SK-N-MC (cell line): Measurements from ENCODE around the gene SART3.
A peak's percentile ranks its signal among the peaks of the same experiment; 100 is the strongest.

ENCODE experiments used
- DNase-seq: peaks from one replicate; pipeline ENCODE4 v3.0.0-alpha.2; 2011; ENCODE audit warnings: low read depth, low spot score
- H3K27ac ChIP-seq: fragments of 200-600 bp; sonication (generic); 2 replicates; pipeline ENCODE4 v1.5.1; 2016; ENCODE audit warnings: mixed run types
- H3K36me3 ChIP-seq: fragments of 200-600 bp; sonication (generic); 2 replicates; pipeline ENCODE4 v1.6.1; 2017; ENCODE audit warnings: antibody characterized with exemption, low read length, mixed read lengths; ENCODE audit not compliant: insufficient read depth
- H3K4me3 ChIP-seq: fragments of 200-600 bp; sonication (generic); 2 replicates; pipeline ENCODE4 v1.5.1; 2016
- H3K9ac ChIP-seq: fragments of 200-600 bp; sonication (generic); 2 replicates; pipeline ENCODE4 v1.8.0; 2017; ENCODE audit warnings: mixed run types, mixed read lengths; ENCODE audit not compliant: insufficient read length
- H3K9me3 ChIP-seq: fragments of 200-600 bp; sonication (generic); 2 replicates; pipeline ENCODE4 v1.6.1; 2017; ENCODE audit warnings: low read depth, mild to moderate bottlenecking, antibody characterized with exemption, low read length, moderate library complexity, mixed read lengths
- EZH2 ChIP-seq: fragments of 200-600 bp; sonication (generic); IDR thresholded peaks from one replicate; pipeline ENCODE4 v1.6.1; 2017; ENCODE audit warnings: antibody characterized with exemption
- FOXP2 ChIP-seq: optimal IDR thresholded peaks from 2 replicates; pipeline ENCODE3; 2011; ENCODE audit warnings: mild to moderate bottlenecking, moderate library complexity; ENCODE audit not compliant: insufficient read depth; ENCODE audit errors: extremely low read length, control extremely low read depth
- POLR2AphosphoS5 ChIP-seq: IDR thresholded peaks from 2 replicates; pipeline ENCODE4 v1.6.1; 2012; ENCODE audit warnings: mild to moderate bottlenecking, low read depth, low read length, borderline replicate concordance

SART3 gene

GRCh38 chr12:108516511-108517275 lies 44.3 kb downstream of the SART3 start:
- DNase-seq, result no peak
- Histone ChIP-seq H3K27ac (no peak overlapping the region), H3K9ac (no peak overlapping the region), H3K9me3 (no peaks in the 10 kb centered on the region), H3K4me3 (no peak overlapping the region), H3K36me3 (peaks cover 34% of the 10 kb centered on the region)
- TF ChIP-seq POLR2AphosphoS5 (0 out of 2 replicates have a peak, but pooled peaks have one; percentile 39), EZH2 (no peak)

GRCh38 chr12:108515916-108516315 lies 45.1 kb downstream of the SART3 start:
- no peak for TF ChIP-seq FOXP2
- TF ChIP-seq EZH2, result no peak
- no peak; the same call in 1 of the 2 replicates for TF ChIP-seq POLR2AphosphoS5
- H3K9ac ChIP-seq, result peak overlapping the region; percentile 77
- no peak for DNase-seq
- peak overlapping the region; percentile 90 for H3K4me3 ChIP-seq
- peaks cover 26% of the 10 kb centered on the region for H3K36me3 ChIP-seq
- H3K27ac ChIP-seq, result no peak overlapping the region
- no peaks in the 10 kb centered on the region for H3K9me3 ChIP-seq

GRCh38 chr12:108514973-108515814 lies 45.8 kb downstream of the SART3 start, which contains the start of gene FICD:
FICD (plus strand) TSS chr12:108515277; CDS start chr12:108516973, 1,696 bp downstream.
- peak within 1 kb of the TSS; percentile 90 for H3K4me3 ChIP-seq
- peaks cover 19% of the 10 kb centered on the region; the same call in 1 of the 2 replicates for H3K36me3 ChIP-seq
- TF ChIP-seq FOXP2 (peak; percentile 94), POLR2AphosphoS5 (peak; percentile 77), EZH2 (no peak)
- peak within 1 kb of the TSS; percentile 77 for H3K9ac ChIP-seq
- no peak within 1 kb of the TSS for H3K27ac ChIP-seq
- DNase-seq, result peak; percentile 91
- H3K9me3 ChIP-seq, result no peaks in the 10 kb centered on the region

GRCh38 chr12:108514468-108514972 lies 46.5 kb downstream of the SART3 start:
- DNase-seq, result no peak
- H3K36me3 ChIP-seq, result peaks cover 12% of the 10 kb centered on the region; the same call in 1 of the 2 replicates
- H3K4me3 ChIP-seq, result peak overlapping the region; percentile 90
- TF ChIP-seq FOXP2, result no peak
- no peak for TF ChIP-seq POLR2AphosphoS5
- TF ChIP-seq EZH2, result no peak
- no peak overlapping the region for H3K9ac ChIP-seq
- no peak overlapping the region for H3K27ac ChIP-seq
- H3K9me3 ChIP-seq, result no peaks in the 10 kb centered on the region

- Histone ChIP-seq H3K36me3 (no peaks in the 10 kb centered on the region), H3K27ac (no peak overlapping the region), H3K9me3 (no peaks in the 10 kb centered on the region), H3K4me3 (peak overlapping the region; percentile 57), H3K9ac (no peak overlapping the region)
- TF ChIP-seq EZH2 (no peak), POLR2AphosphoS5 (no peak), FOXP2 (no peak)
- no peak for DNase-seq
These were observed 49.1 kb downstream of the SART3 start for GRCh38 chr12:108511633-108512540.

- H3K27ac ChIP-seq, result no peak overlapping the region
- no peak for TF ChIP-seq EZH2
- TF ChIP-seq FOXP2, result no peak
- TF ChIP-seq POLR2AphosphoS5, result no peak
- no peaks in the 10 kb centered on the region for H3K36me3 ChIP-seq
- H3K4me3 ChIP-seq, result no peak overlapping the region
- H3K9me3 ChIP-seq, result no peaks in the 10 kb centered on the region
- DNase-seq, result no peak
- H3K9ac ChIP-seq, result no peak overlapping the region
These were observed 50.1 kb downstream of the SART3 start for GRCh38 chr12:108510836-108511235.

- TF ChIP-seq EZH2 (no peak), POLR2AphosphoS5 (no peak), FOXP2 (no peak)
- Histone ChIP-seq H3K27ac (no peak overlapping the region), H3K9ac (no peak overlapping the region), H3K9me3 (no peaks in the 10 kb centered on the region), H3K36me3 (no peaks in the 10 kb centered on the region), H3K4me3 (no peak overlapping the region)
- DNase-seq, result no peak
These were observed 51.2 kb downstream of the SART3 start for GRCh38 chr12:108509806-108510205.
